HG02678 (cell line): ENCODE measurements around the gene OR6Q1.
"Not testable (repeated sequence)": the region's sequence is repeated elsewhere in the genome, so short reads cannot be mapped to it uniquely, and the experiment has no call there.

Experiments
- ATAC-seq: cut with Tn5 transposase; IDR thresholded peaks from one replicate; pipeline ENCODE4 v1.9.1; 2021; ENCODE audit warnings: mild to moderate bottlenecking, moderate library complexity; ENCODE audit not compliant: unreplicated experiment

Gene OR6Q1

GRCh38 chr11:58030653-58031052 is at the start of gene OR6Q1:
OR6Q1 (plus strand) TSS chr11:58030953; CDS start chr11:58030953, 0 bp downstream.
- ATAC-seq = no peak

GRCh38 chr11:57981536-57981935 is 49.2 kb upstream of the OR6Q1 start:
- ATAC-seq = no peak

DNA sequence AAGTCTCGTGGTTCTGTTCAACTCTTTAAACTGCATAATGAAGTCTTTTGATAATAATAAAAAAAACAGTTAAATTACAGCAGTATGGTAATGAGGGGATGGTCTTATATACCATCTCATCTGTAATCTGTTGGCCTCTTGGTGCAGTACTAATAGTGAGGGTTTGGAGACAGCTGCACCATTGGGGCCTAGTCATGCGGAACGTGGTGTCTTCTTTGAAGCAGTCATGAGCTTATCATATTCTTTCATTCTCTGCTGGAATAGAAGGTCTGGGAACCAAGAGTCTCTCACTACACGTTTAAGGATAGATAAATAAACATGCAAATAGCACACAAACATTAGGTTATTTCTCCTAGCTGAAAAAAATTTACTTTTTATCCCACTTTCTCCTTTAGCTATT is 48.0 kb upstream of the OR6Q1 start:
- ATAC-seq = no peak

GRCh38 chr11:57983191-57983590 is 47.6 kb upstream of the OR6Q1 start:
- ATAC-seq = no peak

GRCh38 chr11:57999523-57999922 is 31.2 kb upstream of the OR6Q1 start:
- ATAC-seq = not testable (repeated sequence)

DNA sequence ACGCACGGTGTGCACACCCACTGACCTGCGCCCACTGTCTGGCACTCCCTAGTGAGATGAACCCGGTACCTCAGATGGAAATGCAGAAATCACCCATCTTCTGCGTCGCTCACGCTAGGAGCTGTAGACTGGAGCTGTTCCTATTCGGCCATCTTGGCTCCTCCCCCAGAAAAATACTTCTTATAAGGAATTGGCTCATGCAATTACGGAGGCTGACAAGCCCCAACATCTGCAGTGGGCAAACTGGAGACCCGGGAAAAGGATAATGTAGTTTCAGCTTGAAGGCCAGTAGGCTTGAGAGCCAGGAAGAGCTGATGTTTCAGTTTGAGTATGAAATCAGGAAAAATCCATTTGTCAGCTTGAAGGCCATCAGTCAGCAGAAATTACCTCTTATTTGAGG is 30.7 kb upstream of the OR6Q1 start:
- not testable (repeated sequence) for ATAC-seq

GRCh38 chr11:58000699-58001098 is 30.1 kb upstream of the OR6Q1 start:
- no peak for ATAC-seq

GRCh38 chr11:58003036-58003435 is 27.7 kb upstream of the OR6Q1 start:
- no peak for ATAC-seq

DNA sequence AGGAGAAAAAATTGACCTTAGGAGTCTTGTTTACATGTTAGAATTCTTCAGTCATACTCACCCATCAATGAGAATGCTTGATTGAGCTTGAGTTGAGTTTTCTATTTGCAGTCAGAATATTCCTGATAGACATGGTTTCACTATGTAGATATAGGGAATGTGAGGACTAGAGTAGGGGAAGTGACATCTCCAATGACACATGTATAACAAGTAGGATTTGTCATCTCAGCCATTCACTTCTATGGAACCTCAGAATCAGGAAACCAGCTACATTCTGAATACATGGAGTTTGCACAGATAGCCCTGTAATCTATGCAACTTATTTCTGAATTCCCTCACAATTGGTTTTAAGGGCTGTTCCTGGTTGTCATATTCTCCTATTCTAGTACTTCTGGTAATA is 27.2 kb upstream of the OR6Q1 start:
- ATAC-seq = no peak

- ATAC-seq = no peak
Measured at GRCh38 chr11:58004664-58005063, 26.1 kb upstream of the OR6Q1 start.

DNA sequence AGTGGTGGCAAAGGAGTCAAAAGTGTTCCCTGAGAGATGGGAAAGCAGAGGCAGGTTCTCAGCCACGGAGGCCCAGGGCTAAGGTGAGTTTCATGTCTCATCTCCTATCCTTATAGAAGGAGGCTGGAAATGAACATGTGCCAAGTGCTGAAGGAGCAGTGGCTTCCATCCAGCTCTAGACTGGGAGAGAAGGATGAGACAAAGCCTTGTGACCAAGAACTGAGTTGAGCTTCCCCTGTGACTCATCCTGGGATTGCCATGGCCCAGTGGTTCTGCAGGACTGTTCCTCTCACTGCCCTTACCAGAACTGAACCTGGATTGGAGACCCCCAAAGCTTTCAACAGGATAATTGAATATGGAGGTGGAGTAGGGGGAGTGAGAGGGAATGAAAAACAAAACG is 23.8 kb upstream of the OR6Q1 start:
- ATAC-seq = no peak

GRCh38 chr11:58011771-58012170 is 19.0 kb upstream of the OR6Q1 start:
- ATAC-seq = no peak

DNA sequence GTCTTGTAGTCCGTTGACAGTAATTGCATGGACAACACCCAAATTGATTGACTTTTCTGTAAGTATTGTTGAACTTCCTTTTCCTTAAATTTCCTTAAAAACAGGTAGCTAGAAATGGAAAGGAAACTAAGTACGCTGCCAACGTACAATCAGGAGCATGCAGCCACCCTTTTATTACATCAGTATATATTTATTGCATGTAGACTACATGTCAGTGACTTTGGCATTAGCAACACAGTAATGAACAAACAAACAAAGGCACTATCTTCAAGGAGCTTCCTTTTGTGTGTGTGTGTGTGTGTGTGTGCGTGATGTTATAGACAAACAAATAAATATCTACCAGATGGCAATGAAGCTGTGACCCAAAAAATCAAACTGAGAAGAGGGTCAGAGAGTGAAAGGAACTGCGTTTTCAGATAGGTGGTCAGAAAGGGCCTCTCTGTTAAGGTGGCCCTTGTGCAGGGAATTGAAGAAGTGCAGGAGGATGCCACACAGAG is 7.3 kb upstream of the OR6Q1 start, which contains the start of gene OR9Q1:
Gene OR9Q1 (plus strand): TSS at position 447 of the 497 bp plus-strand sequence. CDS start 155,564 bp downstream, outside the sequence.
- no peak for ATAC-seq

GRCh38 chr11:58024601-58025091 is 6.1 kb upstream of the OR6Q1 start:
- ATAC-seq = no peak

GRCh38 chr11:58027341-58027740 is 3.4 kb upstream of the OR6Q1 start:
- ATAC-seq = no peak

GRCh38 chr11:58028687-58029411 is 1.9 kb upstream of the OR6Q1 start:
- no peak for ATAC-seq

- no peak for ATAC-seq
Measured at GRCh38 chr11:58034471-58034870, 3.7 kb downstream of the OR6Q1 start.

DNA sequence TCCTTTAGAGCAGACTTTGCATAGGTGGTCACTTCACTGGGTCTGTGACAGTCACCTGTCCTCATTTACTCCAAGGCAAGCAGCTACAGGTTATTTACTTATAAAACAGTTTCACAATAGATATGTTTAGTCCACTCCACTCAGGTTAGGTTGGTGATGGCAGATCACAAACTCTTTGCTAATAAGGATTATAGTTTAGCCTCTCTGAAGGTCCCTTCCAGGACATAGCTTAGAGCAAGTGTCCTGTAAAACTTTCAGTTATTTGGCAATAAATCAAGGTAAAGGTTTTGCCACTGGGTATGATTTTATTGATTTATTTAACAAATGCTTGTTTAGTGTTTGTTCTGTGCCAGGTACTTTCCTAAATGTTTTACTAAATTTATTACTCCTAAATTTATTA is 8.8 kb downstream of the OR6Q1 start:
- no peak for ATAC-seq

- ATAC-seq = no peak
Measured at GRCh38 chr11:58043379-58043778, 12.6 kb downstream of the OR6Q1 start.

- ATAC-seq = no peak
Measured at GRCh38 chr11:58046231-58046630, 15.5 kb downstream of the OR6Q1 start.

DNA sequence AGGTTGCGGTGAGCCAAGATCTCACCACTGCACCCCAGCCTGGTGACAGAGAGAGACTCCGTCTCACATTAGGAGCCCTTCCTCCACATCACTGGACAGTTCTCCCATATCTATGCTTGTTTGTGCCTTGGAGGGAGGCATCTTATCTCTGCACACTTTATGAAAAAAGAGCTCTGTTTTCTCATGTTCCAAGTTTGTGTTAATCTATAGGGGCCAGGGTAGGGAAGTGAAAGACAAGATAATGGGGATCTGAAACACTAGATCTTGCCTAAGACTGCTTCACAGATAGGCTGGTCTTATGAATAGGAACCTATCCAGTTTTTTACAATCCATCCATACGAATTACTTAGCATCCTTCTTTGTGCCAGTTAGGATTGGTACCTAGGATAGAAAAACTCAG is 17.1 kb downstream of the OR6Q1 start:
- ATAC-seq = no peak

- no peak for ATAC-seq
Measured at GRCh38 chr11:58055806-58056401, 25.2 kb downstream of the OR6Q1 start.
